Fibroblast of mammary gland (primary cell): ENCODE results near the gene PDGFRB.

ENCODE experiments used
- DNase-seq: peaks from one replicate; pipeline ENCODE4 v3.0.0-alpha.2; 2010; ENCODE audit warnings: low read depth
- H3K4me3 ChIP-seq: 2 replicates; pipeline ENCODE4 v1.5.1; 2011; ENCODE audit warnings: low read depth, mild to moderate bottlenecking, low read length, moderate library complexity; ENCODE audit not compliant: control insufficient read depth
- TF ChIP-seq, protein P1 (sequence below): conservative IDR thresholded peaks from 2 replicates; pipeline ENCODE4 v1.5.1; 2011; ENCODE audit warnings: low read depth, low read length, inconsistent platforms; ENCODE audit not compliant: control insufficient read depth, insufficient read depth

The PDGFRB gene

DNA sequence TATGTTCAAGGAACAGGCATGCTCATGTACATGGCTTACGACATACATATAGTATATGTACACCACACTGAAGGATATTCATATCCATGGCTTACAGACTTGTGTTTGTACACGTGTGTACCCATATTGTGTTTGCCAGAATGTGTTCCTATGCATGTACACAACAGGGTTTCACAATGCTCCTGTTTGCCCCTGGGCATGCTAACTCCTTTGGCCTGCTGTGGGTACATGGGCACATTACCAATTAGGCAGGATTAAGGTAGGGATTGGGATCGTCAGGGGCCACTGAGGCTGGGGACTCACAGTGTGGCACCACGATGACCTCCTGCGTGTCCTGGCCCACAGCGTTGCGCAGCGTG lies 26.2 kb downstream of the PDGFRB start:
- DNase-seq = no peak
- H3K4me3 ChIP-seq = no peak overlapping the region
- TF ChIP-seq, protein P1, sequence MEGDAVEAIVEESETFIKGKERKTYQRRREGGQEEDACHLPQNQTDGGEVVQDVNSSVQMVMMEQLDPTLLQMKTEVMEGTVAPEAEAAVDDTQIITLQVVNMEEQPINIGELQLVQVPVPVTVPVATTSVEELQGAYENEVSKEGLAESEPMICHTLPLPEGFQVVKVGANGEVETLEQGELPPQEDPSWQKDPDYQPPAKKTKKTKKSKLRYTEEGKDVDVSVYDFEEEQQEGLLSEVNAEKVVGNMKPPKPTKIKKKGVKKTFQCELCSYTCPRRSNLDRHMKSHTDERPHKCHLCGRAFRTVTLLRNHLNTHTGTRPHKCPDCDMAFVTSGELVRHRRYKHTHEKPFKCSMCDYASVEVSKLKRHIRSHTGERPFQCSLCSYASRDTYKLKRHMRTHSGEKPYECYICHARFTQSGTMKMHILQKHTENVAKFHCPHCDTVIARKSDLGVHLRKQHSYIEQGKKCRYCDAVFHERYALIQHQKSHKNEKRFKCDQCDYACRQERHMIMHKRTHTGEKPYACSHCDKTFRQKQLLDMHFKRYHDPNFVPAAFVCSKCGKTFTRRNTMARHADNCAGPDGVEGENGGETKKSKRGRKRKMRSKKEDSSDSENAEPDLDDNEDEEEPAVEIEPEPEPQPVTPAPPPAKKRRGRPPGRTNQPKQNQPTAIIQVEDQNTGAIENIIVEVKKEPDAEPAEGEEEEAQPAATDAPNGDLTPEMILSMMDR = no peak

DNA sequence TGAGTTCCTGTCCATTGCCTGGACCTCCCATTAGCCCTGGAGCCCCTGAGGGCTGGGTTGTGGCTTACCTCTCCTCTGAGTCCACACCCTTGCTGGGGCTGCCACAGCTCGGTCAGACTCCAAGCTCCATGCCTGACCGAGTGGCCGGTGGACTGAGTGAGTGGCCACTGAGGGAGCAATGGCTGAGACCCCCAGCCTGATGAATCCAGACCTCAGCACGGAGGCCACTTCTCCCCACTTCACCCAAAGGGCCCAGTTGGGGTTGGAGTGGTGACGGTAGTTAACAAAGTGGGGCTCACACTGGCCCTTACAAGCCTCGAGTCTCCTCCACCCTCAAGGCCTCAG lies 28.8 kb downstream of the PDGFRB start:
- TF ChIP-seq, protein P1 = no peak

DNA sequence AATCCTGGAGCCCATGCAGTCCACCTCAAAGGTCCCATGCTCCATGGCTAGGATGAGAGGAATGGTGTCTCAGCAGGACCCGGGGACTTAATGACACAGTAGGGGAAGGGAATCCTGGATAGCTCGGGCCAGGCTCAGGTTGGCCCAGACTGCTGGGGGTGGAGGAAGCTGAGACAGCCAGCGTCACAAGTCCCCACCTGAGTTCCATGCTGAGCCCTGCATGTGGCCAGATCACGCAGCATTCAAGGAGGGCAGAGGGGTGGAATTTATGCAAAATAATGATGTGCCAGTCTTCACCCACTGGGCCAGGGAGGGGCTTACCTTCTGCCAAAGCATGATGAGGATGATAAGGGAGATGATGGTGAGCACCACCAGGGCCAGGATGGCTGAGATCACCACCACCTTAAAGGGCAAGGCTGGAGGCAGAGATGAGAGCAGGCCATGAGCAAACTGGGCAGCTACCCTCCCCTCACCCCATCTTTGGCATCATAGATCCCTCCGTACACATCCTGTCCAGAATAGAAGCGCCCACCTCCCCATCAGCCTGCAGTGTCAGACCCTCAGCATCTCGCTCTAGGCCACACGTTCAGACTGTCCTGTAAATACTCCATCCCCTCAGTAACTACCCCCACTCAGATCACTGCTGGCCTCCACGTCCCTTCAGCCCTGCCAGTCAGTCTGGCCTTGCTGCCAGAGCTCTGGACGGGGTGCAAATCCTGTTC lies 29.3 kb downstream of the PDGFRB start:
- TF ChIP-seq, protein P1 = no peak
- DNase-seq = no peak
- no peak overlapping the region for H3K4me3 ChIP-seq

More for the DNA sequence above, 28.8 kb downstream of the PDGFRB start:
- H3K4me3 ChIP-seq = no peak overlapping the region
- no peak for DNase-seq

DNA sequence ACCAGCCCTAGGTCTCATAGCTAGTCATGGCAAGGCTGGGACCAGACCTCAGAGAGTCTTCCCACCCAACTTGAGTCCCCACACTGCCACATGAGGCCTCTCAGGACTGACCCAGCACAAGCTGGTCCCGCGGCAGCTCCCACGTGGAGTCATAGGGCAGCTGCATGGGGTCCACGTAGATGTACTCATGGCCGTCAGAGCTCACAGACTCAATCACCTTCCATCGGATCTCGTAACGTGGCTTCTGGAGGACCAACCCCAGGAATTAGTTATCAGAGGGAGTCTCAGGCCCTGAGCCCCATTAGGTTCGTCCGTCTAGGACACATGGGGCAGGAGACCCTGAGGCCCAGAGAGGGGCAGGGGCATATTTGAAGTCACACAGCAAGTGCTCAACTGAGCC lies 30.3 kb downstream of the PDGFRB start:
- no peak for DNase-seq
- H3K4me3 ChIP-seq = no peak overlapping the region
- TF ChIP-seq, protein P1 = no peak

DNA sequence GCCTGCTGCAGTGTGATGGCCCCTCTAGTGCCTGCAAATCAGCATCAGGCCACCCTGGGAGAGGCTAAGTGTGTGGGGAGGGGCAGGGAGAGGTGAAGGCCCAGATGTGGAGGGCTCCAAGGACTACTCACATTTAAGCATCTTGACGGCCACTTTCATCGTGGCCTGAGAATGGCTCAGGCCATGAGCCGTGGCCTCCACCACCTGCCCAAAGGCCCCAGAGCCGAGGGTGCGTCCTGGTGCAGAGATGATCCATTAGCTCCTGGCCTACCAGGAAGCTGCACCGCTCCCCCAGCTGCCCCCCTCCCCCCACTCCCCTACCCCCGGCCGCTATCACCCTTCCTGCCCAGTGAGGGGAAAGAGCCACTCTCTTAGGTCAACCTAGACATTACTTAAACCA lies 31.0 kb downstream of the PDGFRB start:
- no peak for DNase-seq
- H3K4me3 ChIP-seq = no peak overlapping the region
- TF ChIP-seq, protein P1 = no peak

DNA sequence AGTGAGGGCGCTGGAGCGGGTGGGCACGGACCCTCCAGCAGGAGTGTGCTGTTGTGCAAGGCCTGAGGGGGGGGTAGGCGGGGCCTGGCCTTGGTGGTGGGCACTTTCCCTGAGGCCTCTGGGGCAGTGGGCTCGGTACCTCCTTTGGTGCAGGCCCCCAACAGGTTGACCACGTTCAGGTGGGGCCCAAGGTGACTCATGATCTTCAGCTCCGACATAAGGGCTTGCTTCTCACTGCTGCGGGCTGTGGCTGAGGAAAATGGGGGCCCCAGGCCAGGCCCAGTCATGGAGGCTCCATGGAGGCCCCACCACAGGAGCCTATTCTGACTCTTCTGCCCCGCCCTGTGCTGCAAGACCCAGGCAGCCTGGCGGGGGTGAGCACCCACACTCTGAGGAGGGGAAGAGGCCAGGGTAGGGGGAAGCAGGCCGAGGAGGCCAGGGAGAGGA lies 31.5 kb downstream of the PDGFRB start:
- H3K4me3 ChIP-seq = no peak overlapping the region
- DNase-seq = no peak
- TF ChIP-seq, protein P1 = no peak

DNA sequence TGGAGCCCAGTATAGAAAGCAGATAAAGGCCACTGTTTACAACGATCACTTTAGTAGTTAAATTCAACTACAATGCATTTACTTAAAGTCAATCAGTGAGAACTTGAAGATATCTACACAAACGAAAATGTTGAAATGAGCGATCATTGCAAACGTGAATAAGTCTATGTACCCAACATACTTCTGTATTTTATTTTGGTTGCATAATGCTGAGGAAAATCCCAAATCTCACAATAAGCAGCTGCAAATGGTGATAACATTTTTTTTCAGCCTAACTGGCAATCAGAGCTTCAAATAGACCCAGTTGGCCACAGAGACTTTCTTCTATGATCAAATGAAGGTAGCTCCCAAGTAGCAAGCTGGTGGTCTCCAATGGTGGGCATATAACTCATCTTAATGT lies 32.1 kb downstream of the PDGFRB start:
- no peak for DNase-seq
- H3K4me3 ChIP-seq = no peak overlapping the region
- TF ChIP-seq, protein P1 = no peak
